WTC11 (cell line): Measurements from ENCODE around the gene POU2F3.

Experiments
- MAX ChIP-seq: sonication (generic); formaldehyde crosslinking; IDR thresholded peaks from 2 replicates; pipeline ENCODE4 v1.8.0; 2022; ENCODE audit warnings: mild to moderate bottlenecking, missing genetic modification reagents
- MYBL2 ChIP-seq: sonication (generic); formaldehyde crosslinking; IDR thresholded peaks from 2 replicates; pipeline ENCODE4 v1.8.1; 2023; ENCODE audit warnings: mild to moderate bottlenecking, moderate library complexity, missing genetic modification reagents
- NFYB ChIP-seq: sonication (generic); formaldehyde crosslinking; conservative IDR thresholded peaks from 2 replicates; pipeline ENCODE4 v1.8.0; 2022; ENCODE audit warnings: low read depth, missing genetic modification reagents
- TCF7 ChIP-seq: sonication (generic); formaldehyde crosslinking; IDR thresholded peaks from 2 replicates; pipeline ENCODE4 v1.8.0; 2022; ENCODE audit warnings: mild to moderate bottlenecking, low read depth, missing genetic modification reagents, moderate library complexity
- ZNF138 ChIP-seq: sonication (generic); formaldehyde crosslinking; conservative IDR thresholded peaks from 2 replicates; pipeline ENCODE4 v1.8.1; 2022; ENCODE audit warnings: mild to moderate bottlenecking, moderate library complexity, missing genetic modification reagents
- TF ChIP-seq, protein P1 (sequence below): fragments of 200-600 bp; IDR thresholded peaks from 2 replicates; pipeline ENCODE4 v1.8.0; 2022; ENCODE audit warnings: antibody characterized with exemption
- TF ChIP-seq, protein P2 (sequence below): sonication (generic); formaldehyde crosslinking; IDR thresholded peaks from 2 replicates; pipeline ENCODE4 v1.8.0; 2023; ENCODE audit warnings: missing genetic modification reagents
- TF ChIP-seq, protein P3 (sequence below): fragments of 250-450 bp; sonication (Bioruptor Pico); IDR thresholded peaks from 2 replicates; pipeline ENCODE4 v2.1.2; 2022; ENCODE audit warnings: mild to moderate bottlenecking, moderate library complexity

DNA sequence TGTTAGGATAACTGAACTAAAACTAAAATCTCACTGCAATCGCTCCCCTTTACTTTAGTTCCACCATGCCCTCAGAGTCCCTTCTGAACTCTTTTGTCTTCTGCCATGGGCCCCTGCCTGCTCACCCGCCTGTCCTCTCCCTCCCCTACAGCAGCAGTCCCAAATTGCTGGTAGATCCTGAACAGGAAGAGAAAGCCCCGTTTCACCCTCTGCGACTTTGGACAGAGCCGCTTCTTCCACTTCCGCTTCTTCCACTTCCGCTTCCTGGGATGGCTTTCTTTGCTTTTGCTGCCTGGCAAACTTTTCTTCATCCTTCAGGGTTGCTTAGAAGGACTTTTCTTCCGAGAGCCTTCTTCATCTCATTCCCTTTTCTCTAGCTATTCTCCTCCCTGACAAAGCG lies 49.5 kb downstream of the POU2F3 start:
- TF ChIP-seq NFYB (no peak), MAX (no peak), TCF7 (CRISPR knock-in tag) (no peak), MYBL2 (CRISPR knock-in tag) (no peak), ZNF138 (CRISPR knock-in tag) (no peak)
- TF ChIP-seq, protein P1, sequence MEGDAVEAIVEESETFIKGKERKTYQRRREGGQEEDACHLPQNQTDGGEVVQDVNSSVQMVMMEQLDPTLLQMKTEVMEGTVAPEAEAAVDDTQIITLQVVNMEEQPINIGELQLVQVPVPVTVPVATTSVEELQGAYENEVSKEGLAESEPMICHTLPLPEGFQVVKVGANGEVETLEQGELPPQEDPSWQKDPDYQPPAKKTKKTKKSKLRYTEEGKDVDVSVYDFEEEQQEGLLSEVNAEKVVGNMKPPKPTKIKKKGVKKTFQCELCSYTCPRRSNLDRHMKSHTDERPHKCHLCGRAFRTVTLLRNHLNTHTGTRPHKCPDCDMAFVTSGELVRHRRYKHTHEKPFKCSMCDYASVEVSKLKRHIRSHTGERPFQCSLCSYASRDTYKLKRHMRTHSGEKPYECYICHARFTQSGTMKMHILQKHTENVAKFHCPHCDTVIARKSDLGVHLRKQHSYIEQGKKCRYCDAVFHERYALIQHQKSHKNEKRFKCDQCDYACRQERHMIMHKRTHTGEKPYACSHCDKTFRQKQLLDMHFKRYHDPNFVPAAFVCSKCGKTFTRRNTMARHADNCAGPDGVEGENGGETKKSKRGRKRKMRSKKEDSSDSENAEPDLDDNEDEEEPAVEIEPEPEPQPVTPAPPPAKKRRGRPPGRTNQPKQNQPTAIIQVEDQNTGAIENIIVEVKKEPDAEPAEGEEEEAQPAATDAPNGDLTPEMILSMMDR, result no peak
- TF ChIP-seq, protein P2, sequence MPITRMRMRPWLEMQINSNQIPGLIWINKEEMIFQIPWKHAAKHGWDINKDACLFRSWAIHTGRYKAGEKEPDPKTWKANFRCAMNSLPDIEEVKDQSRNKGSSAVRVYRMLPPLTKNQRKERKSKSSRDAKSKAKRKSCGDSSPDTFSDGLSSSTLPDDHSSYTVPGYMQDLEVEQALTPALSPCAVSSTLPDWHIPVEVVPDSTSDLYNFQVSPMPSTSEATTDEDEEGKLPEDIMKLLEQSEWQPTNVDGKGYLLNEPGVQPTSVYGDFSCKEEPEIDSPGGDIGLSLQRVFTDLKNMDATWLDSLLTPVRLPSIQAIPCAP (CRISPR knock-in tag), result no peak
- TF ChIP-seq, protein P3, sequence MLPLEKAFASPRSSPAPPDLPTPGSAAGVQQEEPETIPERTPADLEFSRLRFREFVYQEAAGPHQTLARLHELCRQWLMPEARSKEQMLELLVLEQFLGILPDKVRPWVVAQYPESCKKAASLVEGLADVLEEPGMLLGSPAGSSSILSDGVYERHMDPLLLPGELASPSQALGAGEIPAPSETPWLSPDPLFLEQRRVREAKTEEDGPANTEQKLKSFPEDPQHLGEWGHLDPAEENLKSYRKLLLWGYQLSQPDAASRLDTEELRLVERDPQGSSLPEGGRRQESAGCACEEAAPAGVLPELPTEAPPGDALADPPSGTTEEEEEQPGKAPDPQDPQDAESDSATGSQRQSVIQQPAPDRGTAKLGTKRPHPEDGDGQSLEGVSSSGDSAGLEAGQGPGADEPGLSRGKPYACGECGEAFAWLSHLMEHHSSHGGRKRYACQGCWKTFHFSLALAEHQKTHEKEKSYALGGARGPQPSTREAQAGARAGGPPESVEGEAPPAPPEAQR (CRISPR knock-in tag), result no peak
